WTC11 (cell line): Measurements from ENCODE around the gene RBBP4. TPM values are rescaled to one million over a fixed set of nuclear protein-coding genes. Genes with fewer than 3 reads are reported as not detected.

ENCODE experiments used
- ATAC-seq: fragments of 200-7000 bp; cut with Tn5 transposase; 2 replicates; pipeline ENCODE4 v1.10.0; 2021; ENCODE audit warnings: mild to moderate bottlenecking, moderate library complexity
- CTCF ChIA-PET: fragments of 300-600 bp; sonication (Branson Sonifier 250); formaldehyde crosslinking; loops from one replicate; lab custom pipeline; 2021; ENCODE audit warnings: antibody characterized with exemption; lab: Charles Lee
- POLR2A ChIA-PET: fragments of 350-600 bp; sonication (Branson Sonifier 250); formaldehyde crosslinking; loops from one replicate; lab custom pipeline; 2021; ENCODE audit warnings: antibody characterized with exemption; lab: Charles Lee
- DNase-seq: peaks from one replicate; pipeline ENCODE4 v3.0.0; 2021; ENCODE audit warnings: low spot score
- H3K27ac Mint-ChIP-seq: 2 replicates; pipeline ENCODE4 v1.8.0; 2021; ENCODE audit warnings: mixed read lengths
- H3K27me3 Mint-ChIP-seq: 2 replicates; pipeline ENCODE4 v1.8.0; 2021; ENCODE audit warnings: low read depth, mild to moderate bottlenecking, moderate library complexity, mixed read lengths
- H3K36me3 Mint-ChIP-seq: 2 replicates; pipeline ENCODE4 v1.8.0; 2021; ENCODE audit warnings: mixed read lengths
- H3K4me1 Mint-ChIP-seq: 2 replicates; pipeline ENCODE4 v1.8.0; 2022; ENCODE audit warnings: mixed read lengths
- H3K4me3 Mint-ChIP-seq: 2 replicates; pipeline ENCODE4 v1.8.0; 2021; ENCODE audit warnings: mild to moderate bottlenecking, moderate library complexity, mixed read lengths
- H3K9me3 Mint-ChIP-seq: 2 replicates; pipeline ENCODE4 v1.8.0; 2021; ENCODE audit warnings: mixed read lengths
- CTCF ChIP-seq: fragments of 200-600 bp; IDR thresholded peaks from 2 replicates; pipeline ENCODE4 v1.8.0; 2022; ENCODE audit warnings: antibody characterized with exemption
- E2F4 ChIP-seq: sonication (generic); formaldehyde crosslinking; IDR thresholded peaks from 2 replicates; pipeline ENCODE4 v1.8.1; 2022; ENCODE audit warnings: low read depth, mild to moderate bottlenecking, moderate library complexity, missing genetic modification reagents, borderline replicate concordance
- ELF4 ChIP-seq: sonication (generic); formaldehyde crosslinking; IDR thresholded peaks from 2 replicates; pipeline ENCODE4 v1.8.1; 2022; ENCODE audit warnings: low read depth, mild to moderate bottlenecking, moderate library complexity, missing genetic modification reagents
- ERG ChIP-seq: fragments of 250-450 bp; sonication (Bioruptor Pico); IDR thresholded peaks from 2 replicates; pipeline ENCODE4 v1.8.0; 2021; ENCODE audit warnings: mild to moderate bottlenecking
- FOXP1 ChIP-seq: sonication (generic); formaldehyde crosslinking; IDR thresholded peaks from 2 replicates; pipeline ENCODE4 v1.8.0; 2022; ENCODE audit warnings: missing genetic modification reagents, mild to moderate bottlenecking, moderate library complexity, borderline replicate concordance
- GTF2I ChIP-seq: fragments of 250-450 bp; sonication (Bioruptor Pico); conservative IDR thresholded peaks from 2 replicates; pipeline ENCODE4 v1.4.0; 2021; ENCODE audit warnings: mild to moderate bottlenecking
- PRDM15 ChIP-seq: sonication (generic); formaldehyde crosslinking; IDR thresholded peaks from 2 replicates; pipeline ENCODE4 v1.8.0; 2022; ENCODE audit warnings: missing genetic modification reagents
- ZNF317 ChIP-seq: sonication (generic); formaldehyde crosslinking; IDR thresholded peaks from 2 replicates; pipeline ENCODE4 v1.8.1; 2023; ENCODE audit warnings: low read depth, mild to moderate bottlenecking, moderate library complexity, missing genetic modification reagents, borderline replicate concordance
- ZNF416 ChIP-seq: fragments of 250-450 bp; sonication (Bioruptor Pico); IDR thresholded peaks from 2 replicates; pipeline ENCODE4 v1.9.0; 2021; ENCODE audit warnings: mild to moderate bottlenecking, inconsistent platforms
- total RNA-seq: library from RNA; stranded (reverse); gene quantifications from 3 replicates; pipeline ENCODE4 v1.2.3, GENCODE V29; 2021
- TF ChIP-seq, protein P1 (sequence below): sonication (generic); formaldehyde crosslinking; IDR thresholded peaks from 2 replicates; pipeline ENCODE4 v1.8.0; 2023; ENCODE audit warnings: missing genetic modification reagents
- TF ChIP-seq, protein P2 (sequence below): sonication (generic); formaldehyde crosslinking; IDR thresholded peaks from 2 replicates; pipeline ENCODE4 v1.8.1; 2022; ENCODE audit warnings: mild to moderate bottlenecking, missing genetic modification reagents, moderate library complexity, borderline replicate concordance
- TF ChIP-seq, protein P3 (sequence below): sonication (generic); formaldehyde crosslinking; IDR thresholded peaks from 2 replicates; pipeline ENCODE4 v1.8.1; 2023; ENCODE audit warnings: mild to moderate bottlenecking, moderate library complexity, missing genetic modification reagents
- TF ChIP-seq, protein P4 (sequence below): sonication (generic); formaldehyde crosslinking; IDR thresholded peaks from 2 replicates; pipeline ENCODE4 v1.8.1; 2023; ENCODE audit warnings: mild to moderate bottlenecking, missing genetic modification reagents, moderate library complexity
- TF ChIP-seq, protein P5 (sequence below): sonication (generic); formaldehyde crosslinking; IDR thresholded peaks from 2 replicates; pipeline ENCODE4 v1.8.0; 2022; ENCODE audit warnings: mild to moderate bottlenecking, missing genetic modification reagents

Gene RBBP4
- total RNA-seq, 1 experiment from 2014 or later, result 331 TPM

- TF ChIP-seq PRDM15 (CRISPR knock-in tag) (no peak), CTCF (no peak), GTF2I (no peak)
Measured at GRCh38 chr1:32635508-32636277, 15.3 kb upstream of the RBBP4 start (continued).

GRCh38 chr1:32636914-32637645 lies 13.9 kb upstream of the RBBP4 start:
- ATAC-seq, result peak; percentile 57
- DNase-seq, result no peak
- ChIA-PET POLR2A (interaction anchor here (0.7 to 1.6 kb wide), 2 partner anchors 14 kb away, joined by 3 to 10 read pairs; partner anchors contain the start of genes RBBP4 and ZBTB8OS), CTCF (interaction anchor here (0.5 to 1.1 kb wide), 5 partner anchors 14 to 140 kb away, joined by 3 read pairs; partner anchors contain the start of genes RBBP4 and ZBTB8OS)
- no peaks in the 10 kb centered on the region for H3K9me3 Mint-ChIP-seq
- peaks cover 56% of the 10 kb centered on the region for H3K4me1 Mint-ChIP-seq
- H3K27ac Mint-ChIP-seq, result peak overlapping the region; percentile 89
- H3K27me3 Mint-ChIP-seq, result no peaks in the 10 kb centered on the region
- H3K36me3 Mint-ChIP-seq, result peaks cover 8% of the 10 kb centered on the region; the same call in 1 of the 2 replicates
- H3K4me3 Mint-ChIP-seq, result no peak overlapping the region; the same call in 1 of the 2 replicates
- TF ChIP-seq, protein P1, sequence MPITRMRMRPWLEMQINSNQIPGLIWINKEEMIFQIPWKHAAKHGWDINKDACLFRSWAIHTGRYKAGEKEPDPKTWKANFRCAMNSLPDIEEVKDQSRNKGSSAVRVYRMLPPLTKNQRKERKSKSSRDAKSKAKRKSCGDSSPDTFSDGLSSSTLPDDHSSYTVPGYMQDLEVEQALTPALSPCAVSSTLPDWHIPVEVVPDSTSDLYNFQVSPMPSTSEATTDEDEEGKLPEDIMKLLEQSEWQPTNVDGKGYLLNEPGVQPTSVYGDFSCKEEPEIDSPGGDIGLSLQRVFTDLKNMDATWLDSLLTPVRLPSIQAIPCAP, result no peak
- no peak for TF ChIP-seq ZNF317 (CRISPR knock-in tag)
- TF ChIP-seq, protein P2, sequence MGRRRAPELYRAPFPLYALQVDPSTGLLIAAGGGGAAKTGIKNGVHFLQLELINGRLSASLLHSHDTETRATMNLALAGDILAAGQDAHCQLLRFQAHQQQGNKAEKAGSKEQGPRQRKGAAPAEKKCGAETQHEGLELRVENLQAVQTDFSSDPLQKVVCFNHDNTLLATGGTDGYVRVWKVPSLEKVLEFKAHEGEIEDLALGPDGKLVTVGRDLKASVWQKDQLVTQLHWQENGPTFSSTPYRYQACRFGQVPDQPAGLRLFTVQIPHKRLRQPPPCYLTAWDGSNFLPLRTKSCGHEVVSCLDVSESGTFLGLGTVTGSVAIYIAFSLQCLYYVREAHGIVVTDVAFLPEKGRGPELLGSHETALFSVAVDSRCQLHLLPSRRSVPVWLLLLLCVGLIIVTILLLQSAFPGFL (CRISPR knock-in tag), result no peak
- TF ChIP-seq, protein P3, sequence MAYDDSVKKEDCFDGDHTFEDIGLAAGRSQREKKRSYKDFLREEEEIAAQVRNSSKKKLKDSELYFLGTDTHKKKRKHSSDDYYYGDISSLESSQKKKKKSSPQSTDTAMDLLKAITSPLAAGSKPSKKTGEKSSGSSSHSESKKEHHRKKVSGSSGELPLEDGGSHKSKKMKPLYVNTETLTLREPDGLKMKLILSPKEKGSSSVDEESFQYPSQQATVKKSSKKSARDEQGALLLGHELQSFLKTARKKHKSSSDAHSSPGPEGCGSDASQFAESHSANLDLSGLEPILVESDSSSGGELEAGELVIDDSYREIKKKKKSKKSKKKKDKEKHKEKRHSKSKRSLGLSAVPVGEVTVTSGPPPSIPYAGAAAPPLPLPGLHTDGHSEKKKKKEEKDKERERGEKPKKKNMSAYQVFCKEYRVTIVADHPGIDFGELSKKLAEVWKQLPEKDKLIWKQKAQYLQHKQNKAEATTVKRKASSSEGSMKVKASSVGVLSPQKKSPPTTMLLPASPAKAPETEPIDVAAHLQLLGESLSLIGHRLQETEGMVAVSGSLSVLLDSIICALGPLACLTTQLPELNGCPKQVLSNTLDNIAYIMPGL (CRISPR knock-in tag), result no peak
- TF ChIP-seq E2F4 (CRISPR knock-in tag), result no peak
- TF ChIP-seq ERG (CRISPR knock-in tag), result no peak
- TF ChIP-seq FOXP1, result no peak
- TF ChIP-seq ZNF416 (CRISPR knock-in tag), result no peak
- no peak for TF ChIP-seq CTCF
- TF ChIP-seq ELF4 (CRISPR knock-in tag), result no peak
- TF ChIP-seq, protein P4, sequence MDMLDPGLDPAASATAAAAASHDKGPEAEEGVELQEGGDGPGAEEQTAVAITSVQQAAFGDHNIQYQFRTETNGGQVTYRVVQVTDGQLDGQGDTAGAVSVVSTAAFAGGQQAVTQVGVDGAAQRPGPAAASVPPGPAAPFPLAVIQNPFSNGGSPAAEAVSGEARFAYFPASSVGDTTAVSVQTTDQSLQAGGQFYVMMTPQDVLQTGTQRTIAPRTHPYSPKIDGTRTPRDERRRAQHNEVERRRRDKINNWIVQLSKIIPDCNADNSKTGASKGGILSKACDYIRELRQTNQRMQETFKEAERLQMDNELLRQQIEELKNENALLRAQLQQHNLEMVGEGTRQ, result no peak
- TF ChIP-seq, protein P5, sequence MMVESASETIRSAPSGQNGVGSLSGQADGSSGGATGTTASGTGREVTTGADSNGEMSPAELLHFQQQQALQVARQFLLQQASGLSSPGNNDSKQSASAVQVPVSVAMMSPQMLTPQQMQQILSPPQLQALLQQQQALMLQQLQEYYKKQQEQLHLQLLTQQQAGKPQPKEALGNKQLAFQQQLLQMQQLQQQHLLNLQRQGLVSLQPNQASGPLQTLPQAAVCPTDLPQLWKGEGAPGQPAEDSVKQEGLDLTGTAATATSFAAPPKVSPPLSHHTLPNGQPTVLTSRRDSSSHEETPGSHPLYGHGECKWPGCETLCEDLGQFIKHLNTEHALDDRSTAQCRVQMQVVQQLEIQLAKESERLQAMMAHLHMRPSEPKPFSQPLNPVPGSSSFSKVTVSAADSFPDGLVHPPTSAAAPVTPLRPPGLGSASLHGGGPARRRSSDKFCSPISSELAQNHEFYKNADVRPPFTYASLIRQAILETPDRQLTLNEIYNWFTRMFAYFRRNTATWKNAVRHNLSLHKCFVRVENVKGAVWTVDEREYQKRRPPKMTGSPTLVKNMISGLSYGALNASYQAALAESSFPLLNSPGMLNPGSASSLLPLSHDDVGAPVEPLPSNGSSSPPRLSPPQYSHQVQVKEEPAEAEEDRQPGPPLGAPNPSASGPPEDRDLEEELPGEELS (CRISPR knock-in tag), result no peak
